Common myeloid progenitor, CD34-positive (primary cell): ENCODE data around the gene NSUN2.

ENCODE experiments used
- CTCF ChIA-PET: fragments of 350-600 bp; sonication (Branson Sonifier 250); formaldehyde crosslinking; loops from one replicate; lab custom pipeline; 2021; ENCODE audit warnings: antibody characterized with exemption; lab: Charles Lee
- POLR2A ChIA-PET: fragments of 350-600 bp; sonication (Branson Sonifier 250); formaldehyde crosslinking; loops from one replicate; lab custom pipeline; 2021; ENCODE audit warnings: antibody characterized with exemption; lab: Charles Lee
- DNase-seq, 3 donors: peaks; one replicate each; pipeline versions ENCODE4 v3.0.0 to v3.0.0-alpha.2; 2013
- H3K27ac ChIP-seq, 2 experiments: 1 replicate in 1 of 2; 2 replicates in 1 of 2; pipeline ENCODE4 v1.7.0; 2013; ENCODE audit warnings: inconsistent platforms in 2 of 2, low read length in 2 of 2, mild to moderate bottlenecking in 2 of 2, low read depth in 1 of 2, moderate library complexity in 1 of 2; ENCODE audit not compliant: severe bottlenecking in 2 of 2, insufficient read depth in 1 of 2, poor library complexity in 1 of 2
- H3K27me3 ChIP-seq, 5 experiments: replicated peaks in 2 of 5; 1 replicate in 3 of 5; 2 replicates in 2 of 5; pipeline versions ENCODE4 v1.6.1 to v1.7.0; 2013; ENCODE audit warnings: low read length in 4 of 5, mild to moderate bottlenecking in 2 of 5, moderate library complexity in 2 of 5, inconsistent platforms in 1 of 5; ENCODE audit not compliant: insufficient read depth in 5 of 5, control insufficient read depth in 4 of 5
- H3K36me3 ChIP-seq, 4 experiments: 1 replicate in 2 of 4; 2 replicates in 2 of 4; pipeline versions ENCODE4 v1.6.1 to v1.7.0; 2013; ENCODE audit warnings: low read length in 3 of 4, control low read depth in 1 of 4, mild to moderate bottlenecking in 1 of 4; ENCODE audit not compliant: control insufficient read depth in 4 of 4, insufficient read depth in 4 of 4
- H3K4me1 ChIP-seq, 4 experiments: 1 replicate in 3 of 4; 2 replicates in 1 of 4; pipeline versions ENCODE4 v1.6.1 to v1.7.1; 2013; ENCODE audit warnings: low read length in 3 of 4, mild to moderate bottlenecking in 3 of 4, control low read depth in 1 of 4, inconsistent platforms in 1 of 4, moderate library complexity in 1 of 4; ENCODE audit not compliant: control insufficient read depth in 4 of 4, insufficient read depth in 4 of 4; ENCODE audit errors: control extremely low read depth in 1 of 4
- H3K4me3 ChIP-seq, 7 experiments: 1 replicate in 4 of 7; 2 replicates in 3 of 7; pipeline versions ENCODE4 v1.5.1 to v1.7.0; 2013; ENCODE audit warnings: mild to moderate bottlenecking in 7 of 7, low read length in 6 of 7, moderate library complexity in 6 of 7, inconsistent platforms in 2 of 7, low read depth in 2 of 7, control low read depth in 1 of 7; ENCODE audit not compliant: insufficient read depth in 4 of 7, control insufficient read depth in 1 of 7; ENCODE audit errors: extremely low read depth in 1 of 7
- H3K9me3 ChIP-seq, 5 experiments: 1 replicate in 4 of 5; 2 replicates in 1 of 5; pipeline versions ENCODE4 v1.6.1 to v1.7.1; 2013; ENCODE audit warnings: low read length in 4 of 5, mild to moderate bottlenecking in 2 of 5, inconsistent platforms in 1 of 5, low read depth in 1 of 5, moderate library complexity in 1 of 5; ENCODE audit not compliant: control insufficient read depth in 4 of 5, insufficient read depth in 2 of 5; ENCODE audit errors: control extremely low read depth in 1 of 5
- WGBS: methylation state at CpG from one replicate; pipeline ENCODE4 v1.1.5; 2013; ENCODE audit not compliant: insufficient coverage; 5-methylcytosine and 5-hydroxymethylcytosine counted together

NSUN2 gene

GRCh38 chr5:6623941-6624340, 8.9 kb downstream of the NSUN2 start:
- WGBS: 93% methylated on average over 3 of the region's 3 CpGs
- H3K27me3 ChIP-seq: no peaks in the 10 kb centered on the region
- peaks cover 33 to 91% (median 64%) of the 10 kb centered on the region in 4 experiments for H3K36me3 ChIP-seq
- no peak overlapping the region for H3K27ac ChIP-seq
- DNase-seq: no peak
- H3K9me3 ChIP-seq: peaks cover 7 to 23% (median 16%) of the 10 kb centered on the region in 5 experiments
- ChIA-PET POLR2A (no interaction called here), CTCF (interaction anchor here (0.9 to 2.1 kb wide), 4 partner anchors 9 to 127 kb away, joined by 3 to 6 read pairs (median 4); partner anchors contain the start of genes NSUN2 and SRD5A1)
- H3K4me3 ChIP-seq: no peak overlapping the region
- no peaks in the 10 kb centered on the region for H3K4me1 ChIP-seq

DNA sequence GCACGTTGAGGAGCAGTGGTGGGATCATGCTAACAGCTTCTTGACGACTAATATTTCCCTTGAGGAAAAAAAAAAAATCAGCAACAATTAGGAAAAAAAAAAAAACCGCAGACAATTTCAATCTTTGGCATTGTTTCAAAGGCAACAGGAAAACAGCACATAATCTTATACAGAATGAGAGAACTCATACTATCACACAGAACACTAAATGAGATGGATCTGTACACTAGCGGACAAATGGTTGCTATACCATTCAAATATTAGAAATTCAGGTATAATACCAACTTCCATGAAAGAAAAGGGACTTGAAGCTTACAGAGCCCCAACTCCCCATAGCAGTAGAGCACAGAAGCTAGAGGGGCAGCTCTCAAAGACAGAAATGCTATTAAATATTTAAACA, 9.6 kb downstream of the NSUN2 start:
- peaks cover 33 to 90% (median 66%) of the 10 kb centered on the region in 4 experiments for H3K36me3 ChIP-seq
- WGBS: 100% methylated on average over 2 of the region's 4 CpGs
- no peak overlapping the region for H3K4me3 ChIP-seq
- no peaks in the 10 kb centered on the region for H3K4me1 ChIP-seq
- POLR2A ChIA-PET: no interaction called here
- DNase-seq: no peak
- peaks cover 7 to 23% (median 16%) of the 10 kb centered on the region in 5 experiments for H3K9me3 ChIP-seq
- CTCF ChIA-PET: interaction anchor here (1.2 to 2.1 kb wide), 3 partner anchors 9 to 128 kb away, joined by 4 to 6 read pairs (median 5); partner anchors contain the start of genes NSUN2 and SRD5A1
- H3K27me3 ChIP-seq: no peaks in the 10 kb centered on the region
- no peak overlapping the region for H3K27ac ChIP-seq

DNA sequence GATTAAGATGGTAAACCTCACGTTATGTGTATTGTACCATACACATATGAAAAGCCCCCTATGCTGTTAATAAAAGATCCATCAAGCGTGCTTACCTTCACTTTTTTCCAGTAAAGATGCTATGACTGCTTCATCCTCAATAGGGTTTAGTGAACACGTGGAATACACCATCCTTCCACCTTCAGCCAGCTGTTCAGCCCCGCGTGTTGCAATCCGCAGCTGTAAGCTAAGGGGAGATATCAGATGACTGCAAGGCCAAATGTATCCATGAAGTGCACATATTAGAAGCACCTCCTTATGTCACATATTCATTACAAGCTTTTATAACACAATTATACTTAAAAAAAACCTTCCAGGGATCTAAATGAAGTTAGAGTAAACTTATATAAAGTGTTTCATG, 16.2 kb downstream of the NSUN2 start:
- ChIA-PET CTCF (interaction anchor here (2.0 kb wide), 1 partner anchor 11 kb away, joined by 4 read pairs; no protein-coding TSS in a partner anchor), POLR2A (no interaction called here)
- WGBS: 97% methylated on average over 4 of the region's 6 CpGs
- no peak for DNase-seq
- Histone ChIP-seq H3K4me3 (no peak overlapping the region), H3K27ac (no peak overlapping the region), H3K36me3 (peaks cover 25 to 92% (median 70%) of the 10 kb centered on the region in 4 experiments), H3K4me1 (no peaks in the 10 kb centered on the region), H3K9me3 (no peaks in the 10 kb centered on the region), H3K27me3 (no peaks in the 10 kb centered on the region)

DNA sequence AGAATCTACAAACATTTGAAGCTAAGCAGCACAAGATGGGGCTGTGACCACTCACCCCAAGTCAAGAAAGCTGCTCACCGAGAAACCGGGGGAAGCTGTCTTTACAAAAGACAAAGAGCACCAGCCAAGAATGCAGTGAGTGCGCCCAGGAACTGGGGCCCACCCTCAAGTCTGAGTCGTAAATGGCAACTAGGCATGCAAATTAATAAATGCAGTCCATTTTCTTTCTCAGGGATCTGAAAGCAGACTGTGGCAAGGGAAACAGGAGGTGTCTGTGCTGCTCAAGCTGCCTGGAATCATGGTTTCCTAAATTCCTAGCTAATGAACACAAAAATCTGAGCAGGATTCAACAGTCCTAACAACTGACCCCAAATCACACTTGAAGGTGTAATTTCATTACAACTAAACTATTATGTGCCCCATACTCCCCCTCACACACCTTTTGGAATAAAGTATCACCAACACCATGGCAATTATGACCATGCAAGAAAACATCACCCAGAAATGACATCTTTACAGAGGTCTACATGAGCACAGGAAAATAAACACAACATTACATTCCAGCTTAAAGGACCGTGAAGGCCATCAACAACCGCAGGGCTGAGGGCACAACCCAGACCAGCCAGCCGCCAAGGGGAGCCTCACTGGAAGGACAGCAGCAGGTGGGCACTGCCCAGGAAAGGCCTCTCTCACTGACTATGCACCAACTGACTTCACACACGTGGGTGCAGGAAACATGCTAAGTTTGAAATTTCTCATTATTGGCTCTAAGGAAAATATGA, 17.6 kb downstream of the NSUN2 start:
- Histone ChIP-seq H3K4me3 (no peak overlapping the region), H3K27ac (no peak overlapping the region), H3K27me3 (no peaks in the 10 kb centered on the region), H3K4me1 (no peaks in the 10 kb centered on the region), H3K9me3 (no peaks in the 10 kb centered on the region), H3K36me3 (peaks cover 25 to 91% (median 70%) of the 10 kb centered on the region in 4 experiments)
- ChIA-PET POLR2A (no interaction called here), CTCF (interaction anchor here (0.8 to 2.0 kb wide), 2 partner anchors 9 to 12 kb away, joined by 3 to 4 read pairs; no protein-coding TSS in a partner anchor)
- WGBS: 99% methylated on average over 7 of the region's 8 CpGs
- DNase-seq: no peak

GRCh38 chr5:6611334-6612256, 21.2 kb downstream of the NSUN2 start:
- POLR2A ChIA-PET: no interaction called here
- no peaks in the 10 kb centered on the region for H3K9me3 ChIP-seq
- no peak overlapping the region for H3K4me3 ChIP-seq
- WGBS: 91% methylated on average over 18 of the region's 20 CpGs
- H3K36me3 ChIP-seq: peaks cover 32 to 94% (median 77%) of the 10 kb centered on the region in 4 experiments
- CTCF ChIA-PET: interaction anchor here (0.9 to 1.0 kb wide), 2 partner anchors 13 to 134 kb away, joined by 3 to 4 read pairs; no protein-coding TSS in a partner anchor
- no peak overlapping the region for H3K27ac ChIP-seq
- H3K4me1 ChIP-seq: no peaks in the 10 kb centered on the region
- DNase-seq: no peak
- H3K27me3 ChIP-seq: no peaks in the 10 kb centered on the region

DNA sequence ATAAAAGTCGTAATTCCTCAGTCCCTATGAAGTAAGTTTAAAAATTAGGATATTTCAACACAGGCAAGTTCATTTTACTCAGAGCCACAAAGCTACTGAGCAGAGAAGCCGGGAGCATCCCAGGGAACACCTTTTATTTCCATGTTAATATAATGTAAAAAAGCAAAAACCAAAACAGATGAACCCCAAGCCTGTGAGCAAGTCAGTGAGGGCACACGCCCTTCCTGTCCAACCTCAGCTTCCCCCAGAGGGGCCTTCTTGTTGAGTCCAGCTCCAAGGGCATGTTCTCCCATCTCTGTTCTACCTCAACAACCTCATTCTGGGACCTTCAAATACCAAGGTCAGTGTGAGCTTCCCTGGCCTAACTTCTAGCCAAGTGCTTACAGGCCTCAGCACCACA, 24.8 kb downstream of the NSUN2 start:
- H3K27ac ChIP-seq: no peak overlapping the region
- no peaks in the 10 kb centered on the region for H3K27me3 ChIP-seq
- H3K36me3 ChIP-seq: peaks cover 25 to 92% (median 80%) of the 10 kb centered on the region in 4 experiments
- no peak overlapping the region for H3K4me3 ChIP-seq
- POLR2A ChIA-PET: no interaction called here
- CTCF ChIA-PET: no interaction called here
- WGBS: 80% methylated on average over 1 of the region's 3 CpGs
- no peak for DNase-seq
- H3K9me3 ChIP-seq: no peaks in the 10 kb centered on the region
- no peaks in the 10 kb centered on the region for H3K4me1 ChIP-seq
